Iris pigment epithelial cell (primary cell): Measurements from ENCODE around the gene SZT2.

Experiments
- DNase-seq: peaks from one replicate; pipeline ENCODE4 v3.0.0-alpha.2; 2011; ENCODE audit warnings: low read depth

The SZT2 gene

DNA sequence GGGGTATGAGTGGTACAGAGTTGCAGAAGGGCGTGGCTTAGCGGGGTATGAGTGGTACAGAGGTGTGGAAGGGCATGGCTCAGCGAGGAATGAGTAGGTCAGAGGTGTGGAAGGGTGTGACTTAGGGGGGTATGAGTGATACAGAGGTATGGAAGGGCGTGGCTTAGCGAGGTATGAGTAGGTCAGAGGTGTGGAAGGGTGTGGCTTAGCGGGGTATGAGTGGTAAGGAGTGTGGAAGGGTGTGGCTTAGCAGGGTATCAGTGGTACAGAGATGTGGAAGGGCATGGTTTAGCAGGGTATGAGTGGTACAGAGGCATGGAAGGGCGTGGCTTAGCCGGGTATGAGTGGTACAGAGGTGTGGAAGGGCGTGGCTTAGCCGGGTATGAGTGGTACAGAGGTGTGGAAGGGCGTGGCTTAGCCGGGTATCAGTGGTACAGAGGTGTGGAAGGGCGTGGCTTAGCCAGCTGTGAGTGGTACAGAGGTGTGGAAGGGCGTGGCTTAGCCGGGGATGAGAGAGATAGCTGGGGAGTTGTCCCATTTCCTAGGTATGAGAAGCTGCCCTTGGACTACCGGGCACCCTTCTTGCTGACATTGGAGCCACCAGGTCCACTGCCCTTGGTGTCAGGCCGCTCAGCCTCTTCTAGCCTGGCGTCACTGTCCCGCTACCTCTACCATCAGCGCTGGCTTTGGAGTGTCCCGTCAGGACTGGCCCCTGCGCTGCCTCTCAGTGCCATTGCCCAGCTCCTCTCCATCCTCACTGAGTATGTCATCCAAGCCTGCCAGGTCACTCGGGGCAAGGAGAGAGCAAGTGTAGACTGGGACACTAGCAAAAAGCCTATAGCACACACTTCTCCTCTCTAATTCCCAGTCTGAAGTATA, 34.2 kb downstream of the SZT2 start:
- DNase-seq: no peak

- no peak for DNase-seq
These were observed 35.3 kb downstream of the SZT2 start for GRCh38 chr1:43425045-43425444.

GRCh38 chr1:43426221-43426620, 36.5 kb downstream of the SZT2 start:
- DNase-seq: no peak

GRCh38 chr1:43427524-43427923, 37.8 kb downstream of the SZT2 start:
- DNase-seq: no peak

DNA sequence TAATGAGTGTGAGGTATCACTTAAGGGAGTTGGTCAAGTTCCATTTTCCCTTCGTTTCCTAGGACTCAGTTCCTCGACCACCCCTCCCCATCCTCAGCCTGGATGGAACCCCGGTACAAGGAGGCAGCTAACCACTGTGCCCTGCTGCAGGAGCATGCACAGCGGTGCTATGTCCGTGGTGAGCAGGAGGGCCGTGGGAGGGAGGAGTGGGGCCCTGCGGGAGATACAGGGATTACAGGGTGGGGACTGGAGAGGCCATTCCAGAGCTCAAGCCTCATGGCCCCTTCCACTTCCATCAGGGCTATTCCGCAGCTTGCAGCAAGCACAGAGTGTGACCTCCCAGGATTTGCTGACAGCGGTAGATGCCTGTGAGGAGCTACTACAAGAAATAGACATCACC, 38.2 kb downstream of the SZT2 start:
- DNase-seq: no peak

- no peak for DNase-seq
These were observed 41.1 kb downstream of the SZT2 start for GRCh38 chr1:43430831-43431230.

DNA sequence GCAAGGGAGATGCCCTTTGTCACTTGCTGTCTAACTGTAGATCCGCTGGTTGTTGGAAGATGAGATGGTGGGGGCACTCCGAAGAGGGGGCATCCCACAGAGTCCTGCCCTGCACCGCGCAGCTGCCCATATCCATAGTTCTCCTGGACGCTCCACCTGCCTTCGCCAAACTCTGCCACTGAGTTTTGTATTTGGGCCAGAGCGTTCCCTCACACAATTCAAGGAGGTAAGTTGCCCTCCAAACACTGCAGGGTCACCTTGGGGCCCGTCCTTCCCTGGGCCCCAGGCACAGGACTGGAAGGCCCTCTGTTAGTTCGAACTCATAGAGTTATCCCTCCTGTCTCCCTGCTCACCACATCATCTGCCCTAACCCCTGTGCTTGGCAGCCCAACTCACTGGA, 42.0 kb downstream of the SZT2 start:
- no peak for DNase-seq

DNA sequence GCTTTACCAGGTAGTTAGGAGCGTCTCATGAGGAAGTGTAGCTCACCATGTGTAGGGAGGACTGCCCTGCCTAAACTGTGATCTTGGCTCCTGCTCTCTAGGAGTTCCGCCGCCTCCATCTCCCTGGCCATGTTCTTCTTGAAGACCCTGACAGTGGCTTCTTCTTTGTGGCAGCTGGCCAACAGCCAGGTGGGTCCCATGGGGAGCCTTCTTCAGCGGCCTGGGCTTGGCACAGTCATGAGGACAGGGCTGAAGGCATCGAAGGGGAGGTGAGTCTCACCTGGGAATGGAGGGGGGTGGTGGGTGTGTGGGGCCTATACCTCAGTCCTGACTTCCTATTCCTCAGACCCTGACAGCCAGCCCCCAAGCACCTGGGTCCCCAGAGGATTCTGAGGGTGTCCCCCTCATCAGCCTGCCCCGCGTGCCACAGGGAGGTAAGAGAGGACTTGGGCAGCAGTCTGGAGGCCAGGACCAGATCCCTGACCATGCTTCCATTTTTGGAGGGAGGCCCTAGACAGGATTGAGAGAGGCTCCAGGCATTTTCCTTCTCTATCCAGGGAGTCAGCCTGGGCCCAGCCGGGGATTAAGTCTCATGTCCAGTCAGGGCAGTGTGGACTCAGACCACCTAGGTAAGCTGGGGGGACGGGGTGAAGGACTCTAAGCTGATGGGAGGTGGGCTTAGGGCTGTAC, 42.6 kb downstream of the SZT2 start:
- DNase-seq: no peak

DNA sequence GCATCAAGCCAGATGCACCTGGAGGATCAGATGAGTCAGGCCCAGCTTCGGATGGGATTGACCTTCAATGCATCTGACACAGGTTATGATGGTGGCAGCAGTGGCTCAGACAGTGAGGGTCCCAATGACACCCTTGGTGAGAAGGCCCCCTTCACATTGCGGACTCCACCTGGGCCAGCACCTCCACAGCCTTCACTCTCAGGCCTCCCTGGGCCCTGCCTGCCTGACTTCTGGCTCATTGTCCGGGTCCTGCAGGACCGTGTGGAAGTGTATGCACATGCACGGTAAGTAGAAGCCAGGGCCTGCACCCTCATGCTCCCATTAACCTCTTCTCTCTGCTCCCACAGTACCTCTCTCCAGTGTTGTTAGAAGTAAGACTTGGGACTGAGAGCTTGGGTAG, 43.2 kb downstream of the SZT2 start:
- DNase-seq: no peak

- no peak for DNase-seq
These were observed 44.6 kb downstream of the SZT2 start for GRCh38 chr1:43434256-43434655.

DNA sequence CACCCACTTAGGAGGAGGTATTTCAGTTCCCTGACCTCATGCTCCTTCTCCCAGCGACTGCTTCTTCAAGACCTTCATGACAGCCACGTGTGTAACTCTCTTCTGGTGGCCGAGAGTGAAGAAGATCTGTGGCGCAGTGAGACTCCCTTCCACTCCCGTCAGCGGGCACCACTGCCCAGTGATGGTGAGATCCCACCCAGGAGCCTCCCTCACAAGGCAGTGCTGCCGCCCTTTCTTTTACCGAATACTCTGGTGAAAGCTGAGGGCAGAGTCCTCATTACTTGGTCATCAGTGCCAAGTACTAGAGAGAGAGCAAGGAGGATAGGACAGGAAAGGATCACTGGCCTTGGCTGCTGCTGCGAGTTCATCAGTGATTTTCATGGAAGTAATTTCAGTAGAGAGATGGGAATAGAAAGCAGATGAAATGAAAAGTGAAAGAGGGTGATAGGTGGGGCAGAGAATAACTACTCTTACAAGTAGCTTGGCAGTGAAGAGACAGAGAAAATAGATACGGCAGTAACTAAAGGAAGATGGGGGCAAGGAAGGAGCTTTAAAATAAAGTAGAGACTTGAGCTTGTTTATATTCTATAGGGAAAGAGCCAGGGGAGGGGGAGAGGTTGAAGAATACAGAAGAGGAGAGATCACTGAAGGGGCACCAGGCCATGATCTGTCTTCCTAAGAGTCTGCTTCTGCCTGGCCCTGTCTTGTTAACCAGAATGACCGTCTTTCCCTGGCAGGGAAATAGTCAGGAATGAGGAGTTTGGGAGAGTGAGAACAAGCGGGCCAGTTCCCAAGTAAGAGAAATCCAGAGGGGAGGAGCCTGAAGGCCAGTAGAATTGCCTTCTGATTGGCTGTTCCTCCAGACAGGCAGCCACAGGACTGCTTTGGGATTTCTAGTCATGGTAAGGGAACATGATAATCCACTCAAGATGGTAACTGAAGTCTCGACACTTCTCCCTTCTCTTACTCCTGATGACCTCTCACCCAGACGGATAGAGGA, 45.7 kb downstream of the SZT2 start:
- peak; percentile 67 for DNase-seq

DNA sequence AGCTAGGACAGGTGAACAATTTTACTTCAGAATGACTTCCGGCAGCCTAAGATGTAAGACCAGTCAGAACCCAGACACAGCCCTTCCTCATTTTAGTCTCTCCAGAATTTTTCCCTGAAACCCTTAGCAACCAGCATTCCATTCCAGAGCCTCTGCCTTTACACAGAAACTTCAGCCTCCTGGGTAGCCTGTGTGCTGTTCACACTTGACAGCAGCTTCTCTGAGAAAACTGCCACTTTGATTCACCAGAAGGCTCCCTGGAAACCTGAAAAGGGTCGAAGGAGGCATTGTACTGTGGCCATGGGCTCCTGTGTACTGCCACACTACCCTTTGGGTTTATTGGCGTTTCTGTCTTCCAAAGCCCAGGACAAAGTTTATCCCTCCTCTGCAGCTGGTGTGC, 46.7 kb downstream of the SZT2 start:
- DNase-seq: no peak

- DNase-seq: no peak
These were observed 47.6 kb downstream of the SZT2 start for GRCh38 chr1:43437031-43437973.

DNA sequence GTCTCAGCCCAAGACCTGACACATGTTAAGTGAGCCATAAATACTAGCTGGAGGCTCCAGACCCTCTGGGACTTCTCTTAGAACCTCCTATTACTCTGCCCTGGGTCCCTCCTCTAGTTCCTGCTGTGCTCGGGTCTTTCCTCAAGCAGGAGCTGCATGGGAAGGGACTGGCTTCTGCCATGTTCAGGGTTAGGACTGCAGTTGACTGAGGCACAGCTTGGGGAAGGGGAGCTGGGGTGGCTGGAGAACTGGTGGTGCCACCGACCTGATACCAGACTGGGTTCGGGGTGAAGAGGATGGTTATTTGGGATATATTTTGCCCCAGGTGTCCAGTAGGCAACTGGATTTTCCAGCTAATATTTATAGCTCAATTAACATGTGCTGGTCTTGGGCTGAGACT, 48.3 kb downstream of the SZT2 start:
- no peak for DNase-seq

DNA sequence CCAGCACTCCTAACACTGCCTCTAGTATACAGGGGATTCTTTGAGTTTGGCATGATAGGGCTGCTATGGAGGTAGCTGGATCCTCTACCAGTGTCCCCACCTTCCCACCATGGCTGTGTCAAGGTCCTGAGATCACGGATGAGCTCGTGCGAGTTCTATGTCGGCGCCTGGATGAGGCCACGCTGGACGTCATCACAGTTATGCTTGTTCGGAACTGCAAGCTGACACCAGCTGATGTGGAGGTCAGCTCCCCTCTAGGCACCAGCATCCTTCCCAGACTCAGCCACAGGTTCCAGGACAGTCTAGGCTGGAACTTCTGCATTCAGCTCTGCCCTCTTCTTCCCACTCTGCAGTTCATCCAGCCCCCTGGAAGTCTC, 48.9 kb downstream of the SZT2 start:
- no peak for DNase-seq

GRCh38 chr1:43438953-43439581, 49.4 kb downstream of the SZT2 start:
- no peak for DNase-seq

GRCh38 chr1:43439781-43440180, 50.1 kb downstream of the SZT2 start:
- no peak for DNase-seq

GRCh38 chr1:43440358-43440757, 50.7 kb downstream of the SZT2 start:
- no peak for DNase-seq

DNA sequence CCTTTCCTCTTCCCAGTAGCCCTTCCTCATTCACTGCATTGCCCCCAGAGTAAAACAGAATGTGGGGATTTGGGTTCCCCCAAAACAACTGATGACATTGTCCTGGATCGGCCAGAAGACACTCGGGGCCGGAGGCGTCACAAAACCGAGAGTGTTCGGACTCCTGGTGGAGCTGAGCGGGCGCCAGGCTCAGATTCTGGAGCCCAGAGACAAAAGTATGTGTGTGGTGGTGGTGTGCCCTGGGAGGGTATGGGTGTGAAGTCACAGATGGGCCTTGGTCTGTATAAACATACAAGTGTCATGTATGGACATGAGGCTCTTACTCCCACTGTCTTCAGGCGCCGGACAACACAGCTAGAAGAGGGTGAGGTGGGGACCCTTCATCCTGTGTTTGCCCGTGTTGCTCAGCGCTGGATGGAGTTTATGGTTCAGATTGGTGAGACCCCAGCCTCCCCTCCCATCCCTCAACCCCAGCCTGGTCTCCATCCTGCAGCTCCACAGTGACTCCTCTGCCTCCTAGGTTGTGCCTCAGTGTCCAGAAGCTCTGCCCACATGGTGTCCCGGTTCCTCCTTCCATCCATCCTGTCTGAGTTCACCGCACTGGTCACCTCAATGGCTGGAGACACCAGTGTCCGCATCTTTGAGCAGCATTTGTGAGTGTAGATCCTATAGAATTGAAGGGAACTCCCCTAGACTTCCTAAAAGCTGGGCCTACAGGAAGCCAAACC, 51.6 kb downstream of the SZT2 start:
- DNase-seq: no peak
